ENCODE data around the gene COPZ2. TPM values are rescaled to one million over a fixed set of nuclear protein-coding genes. Genes with fewer than 3 reads are reported as not detected.

COPZ2 gene
- total RNA-seq, 1 experiment from 2014 or later: 1.3 TPM

GRCh38 chr17:47982645-47983390 is 54.8 kb downstream of the COPZ2 start:
- intact Hi-C loops (cut with micrococcal nuclease): no loop called here
- H3K36me3 ChIP-seq (ENCODE audit: low read depth, low read length): peaks cover 51% of the 10 kb centered on the region

GRCh38 chr17:47982091-47982617 is 55.4 kb downstream of the COPZ2 start:
- Histone ChIP-seq H4K20me1 (ENCODE audit: low read length) (no peaks in the 10 kb centered on the region), H3K36me3 (ENCODE audit: low read depth, low read length) (peaks cover 56% of the 10 kb centered on the region), H3K4me1 (ENCODE audit: insufficient read depth, low read length) (no peaks in the 10 kb centered on the region), H3F3A (ENCODE audit: low read length, unreplicated experiment) (no peaks in the 10 kb centered on the region), H2AFZ (ENCODE audit: low read length) (no peak overlapping the region), H3K4me3 (ENCODE audit: low read length) (no peak overlapping the region), H3K4me2 (ENCODE audit: low read length) (no peak overlapping the region), H3K79me2 (ENCODE audit: low read length) (no peaks in the 10 kb centered on the region), H3K9me3 (ENCODE audit: low read length) (no peaks in the 10 kb centered on the region), H3K27ac (ENCODE audit: low read length) (no peak overlapping the region), H3K27me3 (ENCODE audit: low read length) (no peaks in the 10 kb centered on the region), H3K9ac (ENCODE audit: low read length) (no peak overlapping the region), H3K9me2 (replicated peaks; ENCODE audit: low read length) (no peaks in the 10 kb centered on the region)
- DNase-seq (no peak), ATAC-seq (no peak)
- ChIA-PET CTCF (interaction anchor here (0.6 kb wide), 1 partner anchor 35 kb away, joined by 3 read pairs; no protein-coding TSS in a partner anchor), POLR2A (ENCODE audit: unreplicated experiment) (no interaction called here)
- TF ChIP-seq EZH2 (IDR thresholded peaks at IDR 0.05; ENCODE audit: low read length, unreplicated experiment) (no peak), EZH2phosphoT487 (IDR thresholded peaks at IDR 0.05; ENCODE audit: borderline replicate concordance, low read length) (no peak), CTCF (conservative IDR thresholded peaks at IDR 0.05; ENCODE audit: low read depth, low read length) (no peak)
- BruUV-seq (replicated peaks): no TSS peak
- intact Hi-C loops (cut with micrococcal nuclease): no loop called here

More at GRCh38 chr17:47982645-47983390, 54.8 kb downstream of the COPZ2 start:
- H3K4me1 ChIP-seq (ENCODE audit: insufficient read depth, low read length): no peaks in the 10 kb centered on the region
- no peaks in the 10 kb centered on the region for H3K9me3 ChIP-seq (ENCODE audit: low read length)
- H4K20me1 ChIP-seq (ENCODE audit: low read length): no peaks in the 10 kb centered on the region
- DNase-seq: no peak
- no peak overlapping the region for H2AFZ ChIP-seq (ENCODE audit: low read length)
- no peak overlapping the region for H3K27ac ChIP-seq (ENCODE audit: low read length)
- POLR2A ChIA-PET (ENCODE audit: unreplicated experiment): no interaction called here
- H3K4me3 ChIP-seq (ENCODE audit: low read length): no peak overlapping the region
- H3K27me3 ChIP-seq (ENCODE audit: low read length): no peaks in the 10 kb centered on the region
- no peaks in the 10 kb centered on the region for H3K79me2 ChIP-seq (ENCODE audit: low read length)
- no TSS peak for BruUV-seq (replicated peaks)
- no peaks in the 10 kb centered on the region for H3F3A ChIP-seq (ENCODE audit: low read length, unreplicated experiment)
- no peak for ATAC-seq
- H3K4me2 ChIP-seq (ENCODE audit: low read length): no peak overlapping the region
- CTCF ChIA-PET: interaction anchor here (0.6 to 1.0 kb wide), 2 partner anchors 28 to 36 kb away, joined by 3 to 8 read pairs; no protein-coding TSS in a partner anchor
- no peak overlapping the region for H3K9ac ChIP-seq (ENCODE audit: low read length)
- no peaks in the 10 kb centered on the region for H3K9me2 ChIP-seq (replicated peaks; ENCODE audit: low read length)
- TF ChIP-seq EZH2 (IDR thresholded peaks at IDR 0.05; ENCODE audit: low read length, unreplicated experiment) (no peak), CTCF (conservative IDR thresholded peaks at IDR 0.05; ENCODE audit: low read depth, low read length) (no peak), EZH2phosphoT487 (IDR thresholded peaks at IDR 0.05; ENCODE audit: borderline replicate concordance, low read length) (no peak)

GRCh38 chr17:47981462-47981861 is 56.1 kb downstream of the COPZ2 start:
- Histone ChIP-seq H3K4me1 (ENCODE audit: insufficient read depth, low read length) (no peaks in the 10 kb centered on the region), H4K20me1 (ENCODE audit: low read length) (no peaks in the 10 kb centered on the region), H3K9me2 (replicated peaks; ENCODE audit: low read length) (no peaks in the 10 kb centered on the region), H3K36me3 (ENCODE audit: low read depth, low read length) (peaks cover 56% of the 10 kb centered on the region), H3K27me3 (ENCODE audit: low read length) (no peaks in the 10 kb centered on the region), H3K4me2 (ENCODE audit: low read length) (no peak overlapping the region), H3K9me3 (ENCODE audit: low read length) (no peaks in the 10 kb centered on the region), H3K4me3 (ENCODE audit: low read length) (no peak overlapping the region), H3K79me2 (ENCODE audit: low read length) (no peaks in the 10 kb centered on the region), H3F3A (ENCODE audit: low read length, unreplicated experiment) (no peaks in the 10 kb centered on the region), H2AFZ (ENCODE audit: low read length) (no peak overlapping the region), H3K27ac (ENCODE audit: low read length) (no peak overlapping the region), H3K9ac (ENCODE audit: low read length) (no peak overlapping the region)
- TF ChIP-seq CTCF (conservative IDR thresholded peaks at IDR 0.05; ENCODE audit: low read depth, low read length) (no peak), EZH2 (IDR thresholded peaks at IDR 0.05; ENCODE audit: low read length, unreplicated experiment) (no peak), EZH2phosphoT487 (IDR thresholded peaks at IDR 0.05; ENCODE audit: borderline replicate concordance, low read length) (no peak)
- DNase-seq (no peak), ATAC-seq (no peak)
- ChIA-PET POLR2A (ENCODE audit: unreplicated experiment) (no interaction called here), CTCF (no interaction called here)
- intact Hi-C loops (cut with micrococcal nuclease): no loop called here
- BruUV-seq (replicated peaks): no TSS peak
